Measurements from ENCODE around the gene GALNT18.
A peak's percentile ranks its signal among the peaks of the same experiment; 100 is the strongest.
"Not testable (repeated sequence)": the region's sequence is repeated elsewhere in the genome, so short reads cannot be mapped to it uniquely, and the experiment has no call there.

GALNT18 gene

DNA sequence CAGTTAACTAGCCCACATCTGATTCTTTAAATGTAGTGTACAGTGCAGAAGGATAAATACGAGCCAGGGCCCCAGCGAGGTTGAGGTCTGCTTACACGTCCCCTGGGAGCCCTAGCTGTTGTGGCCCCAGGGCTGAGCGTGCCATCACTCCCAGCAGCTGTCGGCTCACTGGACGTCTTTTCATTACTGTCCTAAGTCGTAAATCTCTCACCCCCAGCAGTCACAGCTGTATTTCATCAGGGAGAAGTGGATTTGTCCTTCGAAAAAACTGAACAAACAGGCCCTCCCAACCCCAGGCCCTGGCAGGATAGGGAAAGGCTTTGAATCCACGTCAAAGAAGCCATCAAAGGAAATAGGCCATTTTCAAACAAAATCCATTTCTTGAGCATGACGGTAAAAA is 158.4 kb downstream of the GALNT18 start:
- DNase-seq (ENCODE audit: low read depth, low spot score), result no peak

- no peak for DNase-seq (ENCODE audit: low read depth, low spot score)
Observed at GRCh38 chr11:11461473-11461872, 160.3 kb downstream of the GALNT18 start.

DNA sequence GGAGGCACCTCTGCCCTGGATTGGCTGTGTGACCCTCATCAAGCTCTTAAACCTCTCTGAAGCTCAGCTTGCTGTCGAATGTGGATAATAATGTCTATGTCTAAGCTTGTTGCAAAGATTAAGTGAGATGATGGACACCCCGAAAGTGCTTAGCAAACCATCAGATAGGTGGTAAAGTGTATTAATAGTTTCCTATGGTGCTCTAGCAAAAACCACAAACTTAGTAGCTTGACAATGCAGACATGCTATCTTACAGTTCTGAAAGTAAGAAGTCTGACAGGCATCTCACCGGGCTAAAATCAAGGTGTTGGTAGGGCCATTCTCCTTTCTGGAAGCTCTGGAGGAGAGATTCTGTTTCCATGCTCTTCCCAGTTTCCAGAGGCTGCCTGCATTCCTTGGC is 162.2 kb downstream of the GALNT18 start:
- no peak for DNase-seq (ENCODE audit: low read depth, low spot score)

DNA sequence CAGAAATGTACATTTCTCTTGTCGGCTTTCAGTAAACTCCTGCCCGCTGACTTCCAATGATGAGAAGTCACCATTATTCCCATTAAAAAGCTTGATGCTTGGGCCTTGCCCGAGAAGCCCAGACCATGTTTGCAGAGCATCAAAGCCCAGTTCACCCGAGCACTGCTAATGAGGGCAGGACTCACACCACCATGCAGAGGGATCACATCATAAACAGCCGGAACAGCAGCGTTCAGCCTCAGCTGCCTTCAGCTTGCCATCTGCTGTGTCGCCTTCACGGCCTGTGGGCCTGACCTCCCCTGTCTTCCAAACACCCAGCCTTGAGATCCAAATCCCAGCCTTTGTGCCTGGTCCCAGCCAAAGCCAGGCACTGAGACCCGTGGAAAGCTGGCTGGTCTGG is 163.3 kb downstream of the GALNT18 start:
- DNase-seq (ENCODE audit: low read depth, low spot score), result no peak

DNA sequence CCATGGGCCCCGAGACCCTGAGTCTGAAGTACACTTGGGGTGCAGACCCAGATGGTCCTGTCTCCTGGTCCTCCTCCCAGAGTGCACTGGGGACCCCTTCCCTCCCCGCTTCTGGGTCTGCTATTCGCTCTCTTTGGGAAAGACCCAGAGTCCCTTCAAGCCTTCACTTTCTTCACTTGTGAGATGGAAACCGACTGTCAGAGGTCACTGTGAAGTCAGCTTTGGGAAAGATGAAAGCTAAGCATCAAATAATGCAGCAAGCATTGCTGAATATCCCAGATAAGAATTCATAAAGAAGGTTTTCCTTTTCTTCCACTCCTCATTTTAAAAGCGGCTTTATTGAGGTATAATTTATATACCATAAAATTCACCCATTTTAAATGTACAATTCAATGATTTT is 163.8 kb downstream of the GALNT18 start:
- no peak for DNase-seq (ENCODE audit: low read depth, low spot score)

DNA sequence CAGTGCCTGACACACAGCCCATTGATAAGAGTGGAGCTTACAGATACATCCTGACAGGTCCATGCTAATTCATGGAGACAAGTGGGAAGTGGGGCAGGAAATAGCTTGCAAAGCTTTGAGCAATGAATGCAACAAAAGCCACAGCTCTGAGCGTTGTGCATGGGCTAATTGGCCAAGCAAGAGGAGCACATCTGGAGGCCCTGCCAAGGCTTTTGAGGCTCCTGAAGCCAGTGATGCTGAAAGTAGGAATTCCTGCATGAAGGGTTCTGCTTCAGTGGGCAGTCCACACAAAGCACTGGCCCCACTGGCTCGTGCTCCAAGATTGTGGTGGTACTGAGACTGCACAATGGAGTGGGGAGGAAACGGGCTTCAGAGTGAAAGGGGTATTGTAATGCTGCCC is 164.9 kb downstream of the GALNT18 start:
- no peak for DNase-seq (ENCODE audit: low read depth, low spot score)

GRCh38 chr11:11454671-11455223 is 167.1 kb downstream of the GALNT18 start:
- DNase-seq (ENCODE audit: low read depth, low spot score), result no peak

GRCh38 chr11:11451501-11452005 is 170.3 kb downstream of the GALNT18 start:
- no peak for DNase-seq (ENCODE audit: low read depth, low spot score)

DNA sequence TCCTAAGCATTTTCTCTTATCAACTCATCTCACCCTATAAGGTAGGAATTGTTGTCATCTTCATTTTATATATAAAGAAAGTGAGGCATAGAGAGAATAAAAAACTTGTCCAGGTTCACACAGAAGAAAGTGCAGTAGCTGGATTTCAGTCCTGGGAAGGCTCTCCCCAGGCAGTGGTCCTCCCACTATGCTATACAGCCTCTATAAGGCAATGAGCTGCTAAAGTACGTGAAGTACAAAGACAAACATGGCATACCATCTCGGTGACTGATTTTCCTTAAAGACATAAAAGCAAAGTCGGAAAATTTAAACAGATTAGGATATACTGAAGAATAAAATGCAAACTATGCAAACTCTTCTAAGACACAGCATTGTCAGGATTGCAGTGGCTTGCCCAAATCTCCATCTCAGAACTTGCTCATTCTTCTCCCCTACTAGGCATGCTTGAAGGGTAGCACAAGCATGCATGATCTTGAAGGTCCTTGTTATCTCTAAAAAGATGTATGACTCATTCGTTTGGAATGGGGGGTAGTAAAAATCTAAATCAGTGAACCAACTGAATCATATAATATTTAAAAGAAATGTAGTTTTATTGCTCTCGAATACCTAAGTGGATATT is 171.0 kb downstream of the GALNT18 start:
- no peak for DNase-seq (ENCODE audit: low read depth, low spot score)

DNA sequence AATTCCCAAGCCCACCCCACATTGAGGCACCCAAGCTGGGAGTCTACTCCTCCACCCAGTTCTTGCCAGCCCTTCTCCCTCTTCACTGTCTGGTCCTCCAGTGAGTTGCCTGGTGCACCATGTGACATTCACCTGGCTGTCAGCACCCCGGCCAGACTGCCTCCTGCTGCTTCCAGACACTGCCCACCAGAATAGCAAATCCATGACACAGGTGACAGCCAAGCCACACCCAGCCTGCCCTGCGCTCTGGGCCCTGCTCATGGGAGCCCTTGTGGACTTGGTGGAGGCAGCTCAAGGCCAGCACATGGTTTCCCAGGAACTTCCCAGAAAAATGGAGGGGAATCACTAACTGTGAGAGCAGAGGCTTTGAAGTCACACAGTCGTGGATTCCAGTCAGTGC is 172.5 kb downstream of the GALNT18 start:
- no peak for DNase-seq (ENCODE audit: low read depth, low spot score)

GRCh38 chr11:11448626-11449025 is 173.2 kb downstream of the GALNT18 start:
- DNase-seq (ENCODE audit: low read depth, low spot score), result no peak

GRCh38 chr11:11447601-11448000 is 174.2 kb downstream of the GALNT18 start:
- DNase-seq (ENCODE audit: low read depth, low spot score), result not testable (repeated sequence)

GRCh38 chr11:11446967-11447366 is 174.8 kb downstream of the GALNT18 start:
- no peak for DNase-seq (ENCODE audit: low read depth, low spot score)

DNA sequence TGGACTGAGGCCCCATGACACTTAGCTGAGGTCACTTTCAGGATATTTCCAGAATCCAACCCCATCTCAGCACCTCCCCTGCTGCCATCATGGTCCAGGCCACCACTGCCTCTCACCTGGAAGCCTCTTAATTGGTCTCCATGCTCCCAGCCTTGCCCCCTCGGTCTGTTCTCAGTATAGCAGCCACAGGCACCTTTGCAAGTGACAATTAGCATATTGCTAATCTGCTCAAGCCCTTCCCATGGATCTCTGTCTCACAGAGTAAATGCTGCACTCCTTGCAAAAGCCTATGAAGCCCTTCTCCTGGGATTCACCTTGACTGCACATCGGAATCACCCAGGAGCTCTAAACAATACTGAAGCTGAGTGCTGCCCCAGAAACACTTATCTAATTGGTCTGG is 175.2 kb downstream of the GALNT18 start:
- no peak for DNase-seq (ENCODE audit: low read depth, low spot score)

GRCh38 chr11:11445441-11446185 is 176.2 kb downstream of the GALNT18 start:
- no peak for DNase-seq (ENCODE audit: low read depth, low spot score)

DNA sequence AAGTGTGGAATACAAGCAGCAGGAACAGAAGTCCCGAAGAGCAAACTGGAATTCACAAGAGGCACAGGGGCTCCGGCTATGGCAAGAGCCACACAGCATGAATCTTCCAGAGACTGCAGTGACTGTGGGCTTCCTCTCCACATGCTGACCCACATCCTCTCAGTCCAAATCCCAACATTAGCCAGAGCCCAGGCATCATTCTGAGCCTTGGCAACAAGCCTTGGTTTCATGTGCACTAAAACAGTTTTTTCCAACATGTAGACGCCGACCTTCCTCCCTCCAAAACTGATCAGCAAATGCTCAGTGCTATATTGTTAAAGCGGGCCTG is 177.0 kb downstream of the GALNT18 start:
- DNase-seq (ENCODE audit: low read depth, low spot score), result no peak

DNA sequence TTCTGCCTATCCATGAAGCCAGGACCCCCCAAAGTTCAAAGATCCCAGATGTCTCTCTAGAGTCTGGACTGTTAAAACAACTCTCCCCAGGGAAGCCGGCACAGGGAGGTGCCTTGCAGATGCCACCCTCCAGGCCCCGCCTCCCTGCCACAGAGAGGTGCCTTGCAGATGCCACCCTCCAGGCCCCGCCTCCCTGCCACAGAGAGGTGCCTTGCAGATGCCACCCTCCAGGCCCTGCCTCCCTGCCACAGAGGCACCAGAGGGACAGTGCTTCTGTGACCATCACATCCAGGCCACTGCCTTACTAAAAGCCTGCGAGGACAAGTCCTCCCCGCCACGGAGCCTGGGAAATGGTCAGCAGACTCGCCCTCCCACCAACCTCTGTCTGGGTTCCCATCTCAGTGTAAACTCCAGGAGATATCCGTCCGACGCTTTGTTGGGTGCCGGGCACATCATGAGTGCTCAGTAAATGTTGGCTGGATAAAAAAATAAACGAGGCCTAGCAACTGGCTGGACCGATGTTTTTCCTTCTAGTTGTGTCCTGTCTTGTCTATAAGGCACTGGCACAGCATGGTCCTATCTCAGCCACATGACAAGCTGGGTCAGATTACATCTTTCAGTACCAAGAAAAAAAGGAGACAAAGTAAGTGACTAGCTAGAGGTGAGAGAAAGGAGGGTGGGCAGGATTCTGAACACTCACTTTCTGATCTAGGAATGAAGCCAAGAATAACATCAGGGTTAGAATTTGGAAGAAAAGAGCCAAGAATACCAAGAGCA is 177.6 kb downstream of the GALNT18 start:
- peak; percentile 53 for DNase-seq (ENCODE audit: low read depth, low spot score)

DNA sequence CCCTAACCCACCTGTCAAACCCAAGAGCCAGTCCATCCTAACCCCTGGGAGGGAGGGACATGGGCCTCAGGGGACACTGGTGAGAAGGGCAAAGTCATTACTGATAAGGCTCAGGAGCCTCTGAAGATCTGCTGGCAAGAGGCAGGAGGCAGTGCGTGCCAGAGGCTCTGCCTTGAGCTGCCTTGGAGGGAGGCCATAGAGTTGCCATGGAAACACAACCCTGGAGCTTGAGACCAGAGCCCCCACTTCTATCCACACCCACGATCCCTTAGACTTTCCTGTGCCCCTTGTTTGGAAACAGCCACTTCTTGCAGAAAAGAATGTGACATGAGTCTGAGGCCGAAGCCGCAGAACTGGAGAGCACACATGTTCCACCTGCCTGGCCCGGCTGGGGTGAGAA is 179.0 kb downstream of the GALNT18 start:
- no peak for DNase-seq (ENCODE audit: low read depth, low spot score)

- no peak for DNase-seq (ENCODE audit: low read depth, low spot score)
Observed at GRCh38 chr11:11441516-11441915, 180.3 kb downstream of the GALNT18 start.

DNA sequence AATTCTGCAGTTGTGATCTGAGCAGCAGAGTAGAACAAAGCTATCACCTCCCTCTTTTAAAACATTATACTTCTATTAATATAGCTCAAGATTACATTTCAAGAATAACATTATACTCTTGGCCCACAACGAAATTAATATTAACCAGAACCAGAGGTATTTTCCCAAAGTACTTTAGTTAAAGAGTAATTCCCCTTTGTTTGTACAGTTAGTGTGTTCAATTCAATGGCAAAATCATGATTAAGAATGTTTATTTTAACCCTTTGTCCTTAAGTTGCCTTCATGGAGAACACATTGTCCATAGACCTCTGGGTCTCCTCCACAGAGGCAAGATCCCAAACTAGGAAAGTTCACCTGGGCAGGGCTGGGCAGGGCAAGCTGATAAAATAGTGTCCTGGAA is 180.7 kb downstream of the GALNT18 start:
- no peak for DNase-seq (ENCODE audit: low read depth, low spot score)

DNA sequence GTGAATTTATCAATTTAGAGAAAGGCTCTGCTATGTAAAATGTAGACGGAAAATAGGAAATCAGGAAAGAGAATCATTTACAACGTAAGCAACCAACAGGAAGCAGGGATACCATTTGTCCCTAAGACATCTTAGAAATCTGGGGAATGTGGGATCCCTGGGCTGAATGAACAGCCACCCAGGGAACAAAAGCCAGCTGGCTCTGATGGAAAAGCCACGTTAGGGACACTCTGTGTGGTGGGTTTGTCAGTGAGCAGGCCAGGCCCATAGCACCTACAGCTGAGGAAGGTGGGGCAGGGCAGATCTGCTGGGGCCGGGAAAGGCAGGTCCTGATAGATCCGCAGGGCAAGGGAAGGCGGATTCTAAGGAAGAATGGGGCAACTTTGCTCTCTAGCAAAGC is 181.7 kb downstream of the GALNT18 start:
- no peak for DNase-seq (ENCODE audit: low read depth, low spot score)

DNA sequence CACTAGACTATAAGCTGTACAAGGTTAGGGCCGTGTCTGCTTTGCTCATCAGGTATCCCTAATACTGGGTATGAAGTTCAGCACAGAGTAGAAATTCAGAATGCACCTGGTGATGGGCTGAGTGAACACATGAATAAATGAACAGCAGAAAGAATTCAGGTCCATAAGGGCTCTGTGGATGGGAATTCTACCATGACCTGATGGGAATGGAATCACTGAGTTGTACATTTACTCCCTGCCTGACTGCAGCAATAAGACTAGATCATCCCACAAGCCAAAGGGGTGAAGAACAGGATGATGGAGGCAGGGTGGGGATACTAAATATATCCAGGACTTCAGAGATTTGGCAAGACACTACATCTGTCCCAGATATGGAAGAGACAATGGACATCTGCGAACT is 182.2 kb downstream of the GALNT18 start:
- DNase-seq (ENCODE audit: low read depth, low spot score), result no peak
